Neuronal stem cell (in vitro differentiated cells): ENCODE data around the gene GATD1.

ENCODE experiments used
- DNase-seq: peaks from one replicate; pipeline ENCODE4 v3.0.0-alpha.2; 2013; ENCODE audit warnings: low spot score
- H2AFZ ChIP-seq: one replicate; pipeline ENCODE4 v1.6.1; 2013; ENCODE audit warnings: mild to moderate bottlenecking, low read length, inconsistent platforms
- H2AK5ac ChIP-seq: 2 replicates; pipeline ENCODE4 v1.6.1; 2013; ENCODE audit warnings: low read depth, mild to moderate bottlenecking, inconsistent platforms, low read length, moderate library complexity, mixed read lengths
- H2BK120ac ChIP-seq: 2 replicates; pipeline ENCODE4 v1.6.1; 2013; ENCODE audit warnings: low read depth, mild to moderate bottlenecking, inconsistent platforms, low read length, moderate library complexity, mixed read lengths
- H2BK12ac ChIP-seq: one replicate; pipeline ENCODE4 v1.6.1; 2013; ENCODE audit warnings: low read length, inconsistent platforms
- H2BK15ac ChIP-seq: 2 replicates; pipeline ENCODE4 v1.6.1; 2013; ENCODE audit warnings: mild to moderate bottlenecking, low read length, inconsistent platforms, mixed read lengths
- H2BK5ac ChIP-seq: one replicate; pipeline ENCODE4 v1.6.1; 2013; ENCODE audit warnings: inconsistent platforms, mild to moderate bottlenecking, low read length, moderate library complexity
- H3K14ac ChIP-seq: one replicate; pipeline ENCODE4 v1.6.1; 2013; ENCODE audit warnings: low read length, inconsistent platforms
- H3K18ac ChIP-seq: 2 replicates; pipeline ENCODE4 v1.6.1; 2013; ENCODE audit warnings: low read length, inconsistent platforms
- H3K23ac ChIP-seq: 2 replicates; pipeline ENCODE4 v1.6.1; 2013; ENCODE audit warnings: low read depth, mild to moderate bottlenecking, mixed read lengths, low read length, inconsistent platforms; ENCODE audit not compliant: poor library complexity
- H3K27ac ChIP-seq: replicated peaks from 3 replicates; pipeline ENCODE4 v1.5.1; 2013; ENCODE audit warnings: low read length, inconsistent platforms
- H3K27me3 ChIP-seq, 3 experiments: 2 replicates each; pipeline ENCODE4 v1.6.1; 2013; ENCODE audit warnings: low read length in 3 of 3, mild to moderate bottlenecking in 2 of 3, inconsistent platforms in 1 of 3, low read depth in 1 of 3, mixed read lengths in 1 of 3, moderate library complexity in 1 of 3; ENCODE audit not compliant: control insufficient read depth in 3 of 3, insufficient read depth in 3 of 3
- H3K36me3 ChIP-seq, 2 donors: replicated peaks in 1 of 2; 2 replicates each; pipeline ENCODE4 v1.6.1; 2013; ENCODE audit warnings: low read length in 2 of 2; ENCODE audit not compliant: control insufficient read depth in 2 of 2, insufficient read depth in 2 of 2
- H3K4ac ChIP-seq: 2 replicates; pipeline ENCODE4 v1.6.1; 2013; ENCODE audit warnings: inconsistent platforms, mild to moderate bottlenecking, low read length, moderate library complexity
- H3K4me1 ChIP-seq, 2 donors: 1 replicate in 1 of 2; 2 replicates in 1 of 2; pipeline ENCODE4 v1.6.1; 2013; ENCODE audit warnings: low read length in 2 of 2, low read depth in 1 of 2; ENCODE audit not compliant: control insufficient read depth in 2 of 2, insufficient read depth in 1 of 2
- H3K4me2 ChIP-seq: one replicate; pipeline ENCODE4 v1.6.1; 2013; ENCODE audit warnings: mild to moderate bottlenecking, low read length, inconsistent platforms; ENCODE audit not compliant: insufficient read depth, poor library complexity, severe bottlenecking
- H3K4me3 ChIP-seq, 2 donors: 2 replicates each; pipeline ENCODE4 v1.5.1; 2013; ENCODE audit warnings: low read length in 2 of 2, mild to moderate bottlenecking in 2 of 2, inconsistent platforms in 1 of 2, moderate library complexity in 1 of 2
- H3K79me1 ChIP-seq: one replicate; pipeline ENCODE4 v1.6.1; 2013; ENCODE audit warnings: low read depth, mild to moderate bottlenecking, inconsistent platforms, low read length, moderate library complexity
- H3K9ac ChIP-seq: one replicate; pipeline ENCODE4 v1.6.1; 2013; ENCODE audit warnings: mild to moderate bottlenecking, low read depth, low read length, inconsistent platforms; ENCODE audit not compliant: poor library complexity
- H3K9me3 ChIP-seq, 2 donors: replicated peaks in 1 of 2; 2 replicates each; pipeline versions ENCODE3 to v1.6.1; 2013; ENCODE audit warnings: low read length in 2 of 2, mild to moderate bottlenecking in 2 of 2, inconsistent platforms in 1 of 2, low read depth in 1 of 2, mixed read lengths in 1 of 2, moderate library complexity in 1 of 2; ENCODE audit not compliant: control insufficient read depth in 2 of 2, insufficient read depth in 1 of 2
- H4K8ac ChIP-seq: one replicate; pipeline ENCODE4 v1.6.1; 2013; ENCODE audit warnings: low read depth, mild to moderate bottlenecking, inconsistent platforms, low read length, moderate library complexity
- H4K91ac ChIP-seq: one replicate; pipeline ENCODE4 v1.6.1; 2013; ENCODE audit warnings: low read length, low read depth, mild to moderate bottlenecking, inconsistent platforms; ENCODE audit not compliant: poor library complexity
- whole genome bisulfite sequencing, 2 donors: extraction: QIAGEN DNeasy Blood & Tissue Kit; methylation state at CpG; one replicate each; pipeline ENCODE4 v1.1.7; 2013; ENCODE audit warnings: missing lambda C conversion rate in 2 of 2, mixed read lengths in 1 of 2; ENCODE audit not compliant: insufficient read length in 2 of 2, insufficient replicate concordance in 1 of 2; ENCODE audit errors: extremely low coverage in 2 of 2; 5-methylcytosine and 5-hydroxymethylcytosine counted together

Gene GATD1

GRCh38 chr11:808427-809286 is 31.4 kb upstream of the GATD1 start:
- Histone ChIP-seq H3K23ac (no peak overlapping the region), H2BK12ac (peak overlapping the region; percentile 36), H2BK15ac (no peak overlapping the region), H3K36me3 (peaks cover 28 to 31% of the 10 kb centered on the region in 2 donors), H2AK5ac (peak overlapping the region; percentile 9), H2BK5ac (peak overlapping the region; percentile 89), H3K9ac (peak overlapping the region; percentile 98), H2BK120ac (no peak overlapping the region), H3K27me3 (no peaks in the 10 kb centered on the region), H4K8ac (no peak overlapping the region), H3K14ac (peak overlapping the region; percentile 72), H4K91ac (no peak overlapping the region), H3K9me3 (no peaks in the 10 kb centered on the region), H2AFZ (peak overlapping the region; percentile 99), H3K4me1 (peaks cover 20 to 33% of the 10 kb centered on the region in 2 donors), H3K79me1 (peaks cover 22% of the 10 kb centered on the region), H3K4me3 (peak overlapping the region; percentile 82 to 89), H3K18ac (peak overlapping the region; percentile 90), H3K27ac (peak overlapping the region; percentile 52), H3K4me2 (peak overlapping the region; percentile 96), H3K4ac (no peak overlapping the region)
- no peak for DNase-seq
- WGBS, 2 donors = no CpG with 5 or more reads among the region's 36 CpGs

DNA sequence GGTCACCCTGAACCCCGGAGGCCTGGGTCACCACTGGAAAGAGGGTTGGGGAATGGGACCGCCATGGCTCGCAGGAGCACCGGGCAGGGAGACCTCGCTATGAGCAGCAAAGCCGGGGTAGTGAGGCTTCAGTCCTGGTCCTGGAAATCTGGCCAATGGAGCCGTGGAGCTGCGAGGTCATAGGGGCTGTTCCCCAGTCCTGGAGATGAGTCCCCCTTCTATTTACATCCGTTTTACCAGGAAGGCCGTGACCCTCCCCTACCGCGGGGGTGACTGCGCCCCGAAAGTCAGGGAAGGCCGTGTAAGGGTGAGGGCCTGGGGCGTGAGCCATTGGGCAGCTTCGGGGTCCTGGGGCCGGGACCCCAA is 27.3 kb upstream of the GATD1 start:
- Histone ChIP-seq H2AK5ac (peak overlapping the region; percentile 90), H3K4me2 (peak overlapping the region; percentile 91), H4K8ac (no peak overlapping the region), H3K36me3 (peaks cover 23 to 42% of the 10 kb centered on the region in 2 donors), H2BK15ac (peak overlapping the region; percentile 91), H3K4ac (peak overlapping the region; percentile 17), H3K79me1 (peaks cover 22% of the 10 kb centered on the region), H2BK12ac (peak overlapping the region; percentile 3), H3K27me3 (no peaks in the 10 kb centered on the region), H3K4me1 (peaks cover 18 to 22% of the 10 kb centered on the region in 2 donors), H3K14ac (peak overlapping the region; percentile 82), H3K27ac (peak overlapping the region; percentile 44), H3K18ac (peak overlapping the region; percentile 92), H3K23ac (peak overlapping the region; percentile 5), H3K9me3 (no peaks in the 10 kb centered on the region), H2BK120ac (no peak overlapping the region), H3K9ac (peak overlapping the region; percentile 88), H2BK5ac (peak overlapping the region; percentile 98), H4K91ac (no peak overlapping the region), H2AFZ (peak overlapping the region; percentile 65), H3K4me3 (peak overlapping the region; percentile 58 to 80)
- DNase-seq = no peak
- no CpG with 5 or more reads among the region's 18 CpGs for WGBS, 2 donors

DNA sequence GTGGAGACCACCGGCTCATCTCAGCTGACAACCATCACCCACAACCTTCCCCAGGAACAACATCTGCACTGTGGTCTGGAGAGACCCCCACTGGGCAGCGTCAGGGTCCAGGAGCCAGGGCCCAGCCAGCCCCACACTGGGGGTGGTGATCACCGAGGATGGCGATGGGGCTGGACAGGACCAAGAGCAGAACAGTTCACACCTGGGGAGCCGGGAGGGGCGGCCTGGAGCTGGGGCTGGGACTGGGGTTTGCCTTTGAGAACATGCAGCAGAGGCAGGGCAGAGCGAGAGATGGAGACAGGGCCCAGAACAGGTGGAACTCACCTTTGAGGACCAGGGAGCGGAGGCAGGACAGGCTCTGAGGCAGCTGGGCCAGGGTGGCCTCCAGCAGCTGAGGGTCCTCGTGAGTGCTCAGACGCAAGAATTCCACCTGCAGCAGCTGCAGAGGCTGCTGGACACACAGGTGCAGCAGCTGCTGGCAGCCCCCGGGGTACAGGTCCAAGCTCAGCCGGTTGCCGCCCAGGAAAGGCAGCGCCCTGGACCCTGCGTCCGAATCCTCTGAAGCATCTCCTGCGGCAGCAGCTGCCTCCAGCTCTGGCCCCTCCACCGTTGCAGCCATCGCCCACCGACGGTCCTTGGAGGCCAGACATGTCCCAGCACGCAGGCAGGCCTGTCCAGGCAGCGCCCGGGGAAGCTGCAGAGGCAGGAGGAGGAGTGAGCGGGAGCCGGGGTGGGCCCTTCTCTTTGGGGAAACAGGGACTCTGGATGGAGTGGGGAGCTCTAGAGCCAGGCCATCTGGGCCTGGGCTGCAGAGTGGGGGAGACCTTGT is 26.7 kb upstream of the GATD1 start:
- Histone ChIP-seq H3K18ac (peak overlapping the region; percentile 92), H3K9me3 (no peaks in the 10 kb centered on the region), H3K23ac (peak overlapping the region; percentile 20), H3K79me1 (peaks cover 20% of the 10 kb centered on the region), H3K4me1 (peaks cover 18 to 22% of the 10 kb centered on the region in 2 donors), H4K91ac (peak overlapping the region; percentile 25), H3K27ac (no peak overlapping the region), H3K4me2 (peak overlapping the region; percentile 91), H2AFZ (no peak overlapping the region), H3K14ac (peak overlapping the region; percentile 21), H2BK5ac (peak overlapping the region; percentile 98), H3K4me3 (peak overlapping the region; percentile 58 to 80), H3K4ac (peak overlapping the region; percentile 17), H4K8ac (no peak overlapping the region), H2AK5ac (peak overlapping the region; percentile 90), H2BK12ac (peak overlapping the region; percentile 16), H2BK15ac (peak overlapping the region; percentile 91), H3K9ac (peak overlapping the region; percentile 88), H3K27me3 (no peaks in the 10 kb centered on the region), H2BK120ac (no peak overlapping the region), H3K36me3 (peaks cover 23 to 48% of the 10 kb centered on the region in 2 donors)
- no peak for DNase-seq
- no CpG with 5 or more reads among the region's 26 CpGs for WGBS, 2 donors

DNA sequence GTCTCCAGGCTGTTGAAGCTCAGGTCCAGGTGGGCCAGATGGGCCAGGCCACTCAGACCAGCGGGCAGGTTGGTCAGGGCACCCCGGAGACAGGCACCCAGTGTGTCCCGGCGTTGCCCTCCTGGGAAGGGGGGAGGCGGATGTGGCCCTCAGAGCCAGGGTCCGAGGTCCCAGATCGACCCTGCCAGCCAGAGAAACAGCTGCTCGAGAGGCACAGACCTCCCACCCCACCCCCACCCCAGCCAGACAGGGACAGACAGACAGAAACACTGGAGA is 26.1 kb upstream of the GATD1 start:
- Histone ChIP-seq H2BK120ac (no peak overlapping the region), H3K14ac (no peak overlapping the region), H4K91ac (no peak overlapping the region), H2BK12ac (no peak overlapping the region), H3K18ac (peak overlapping the region; percentile 57), H2BK15ac (peak overlapping the region; percentile 67), H3K4me1 (peaks cover 14 to 20% of the 10 kb centered on the region in 2 donors), H3K23ac (peak overlapping the region; percentile 65), H3K27ac (no peak overlapping the region), H2AFZ (no peak overlapping the region), H3K27me3 (no peaks in the 10 kb centered on the region), H3K4ac (no peak overlapping the region), H3K36me3 (peaks cover 23 to 50% of the 10 kb centered on the region in 2 donors), H3K79me1 (peaks cover 17% of the 10 kb centered on the region), H3K9me3 (no peaks in the 10 kb centered on the region), H4K8ac (no peak overlapping the region), H2AK5ac (peak overlapping the region; percentile 63), H2BK5ac (peak overlapping the region; percentile 98), H3K4me2 (no peak overlapping the region), H3K9ac (peak overlapping the region; percentile 88), H3K4me3 (peak overlapping the region; percentile 35 to 58)
- WGBS, 2 donors = no CpG with 5 or more reads among the region's 8 CpGs
- DNase-seq = no peak
